Measurements from ENCODE around the gene MDC1. TPM values are rescaled to one million over a fixed set of nuclear protein-coding genes. Genes with fewer than 3 reads are reported as not detected.
A peak's percentile ranks its signal among the peaks of the same experiment; 100 is the strongest.

MDC1 gene
- total and polyA plus RNA-seq, 2 of the 13 experiments (the other 11 are each of a cell fraction or from before 2014, with no cell fraction given), result 8.4 to 14.0 TPM

DNA sequence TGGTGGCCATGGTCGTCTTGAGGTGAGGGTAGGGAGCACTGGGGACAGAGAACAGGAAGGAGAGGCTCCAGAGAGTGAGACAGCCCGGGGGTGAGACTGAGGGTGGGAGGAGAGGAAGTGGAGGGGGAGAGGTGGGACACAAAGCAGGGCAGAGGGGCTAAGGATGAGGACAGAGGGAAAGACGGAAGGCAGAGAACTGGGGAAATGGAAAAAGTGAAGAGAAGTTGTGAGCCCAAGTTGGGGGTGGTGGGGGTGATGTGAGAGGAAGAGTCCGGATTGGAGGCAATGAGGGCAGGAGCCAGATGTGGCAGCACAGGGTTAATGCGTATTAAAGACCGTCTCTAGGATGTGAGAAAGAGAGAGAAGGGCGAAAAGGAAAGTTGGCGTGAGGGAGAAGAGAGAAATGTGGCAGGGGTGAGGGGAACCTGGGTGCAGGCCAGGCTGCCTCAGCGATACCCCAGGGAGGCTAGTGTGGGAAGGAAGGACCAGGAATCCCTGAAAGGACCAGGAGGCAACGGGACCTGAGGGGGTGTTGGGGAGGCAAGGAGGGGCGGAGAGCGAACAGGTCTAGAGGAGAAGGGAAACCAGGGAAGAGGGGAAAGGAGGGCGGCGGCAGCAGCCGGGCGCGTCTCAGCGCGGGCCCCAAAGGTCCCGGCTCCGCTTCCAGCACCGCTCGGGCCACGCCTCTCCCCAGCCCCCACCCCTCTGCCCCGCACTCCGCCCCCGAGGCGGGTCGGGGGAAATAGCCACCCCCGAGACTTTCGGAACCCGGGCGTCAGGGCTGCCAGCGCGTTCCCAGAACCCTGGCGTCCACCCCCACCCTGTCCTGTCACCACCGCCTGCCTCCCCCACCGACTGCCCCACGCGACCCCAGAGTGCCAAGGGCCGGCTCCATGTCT is 30.8 kb downstream of the MDC1 start, which contains the start of gene PPP1R18 (continued):
- no peak for TF ChIP-seq TCF7 (IDR thresholded peaks at IDR 0.05; ENCODE audit: low read depth)

DNA sequence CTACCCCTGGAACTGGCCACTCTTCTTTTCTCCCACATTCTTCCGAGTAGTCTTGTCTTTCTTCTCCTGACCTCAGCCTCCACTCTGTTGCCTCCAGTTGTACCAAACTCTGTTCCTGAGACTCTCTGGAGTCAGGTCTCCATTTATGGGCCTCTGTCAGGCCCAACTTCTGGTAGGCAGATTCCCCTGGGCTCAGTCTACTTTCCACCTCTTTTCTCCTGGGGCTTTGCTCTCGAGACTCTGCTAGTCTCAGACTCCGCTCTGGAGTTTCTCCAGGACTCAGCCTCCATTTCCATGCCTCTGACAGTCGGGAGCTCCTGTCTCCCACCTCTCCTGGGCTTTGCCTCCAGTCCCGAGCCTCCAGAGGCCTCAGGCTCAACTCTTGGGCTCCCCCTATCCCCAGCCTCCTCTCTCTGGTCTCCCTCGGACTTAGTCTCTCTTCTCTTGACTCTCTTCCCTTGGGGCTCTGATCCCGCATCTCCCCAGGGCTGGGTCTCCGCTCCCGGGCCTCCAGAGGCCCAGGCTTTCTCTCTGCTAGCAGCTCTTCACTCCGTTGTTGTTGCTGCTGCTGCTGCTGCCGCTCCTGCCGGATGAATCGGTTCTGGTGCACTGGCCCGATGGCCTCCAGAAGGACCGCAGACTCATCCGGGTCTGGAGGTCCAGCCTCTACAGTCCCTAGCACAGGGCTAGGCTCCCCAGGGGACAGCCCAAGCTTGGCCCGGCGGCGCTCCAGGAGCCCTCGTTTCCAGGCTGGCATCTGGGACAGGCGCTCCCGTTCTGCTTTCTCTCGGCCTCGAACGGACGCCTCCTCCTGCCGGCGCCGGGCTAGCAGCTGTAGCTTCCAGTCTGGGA is 31.7 kb downstream of the MDC1 start:
- Histone ChIP-seq H4K20me1 (ENCODE audit: insufficient read depth, low read length) (no peaks in the 10 kb centered on the region), H2AFZ (ENCODE audit: low read length) (no peak overlapping the region), H3K27me3 (ENCODE audit: control insufficient read depth in 1 of 2, insufficient read depth in 2 of 2, low read length in 2 of 2) (no peaks in the 10 kb centered on the region), H3K4me1 (ENCODE audit: insufficient read depth, low read length) (peaks cover 71% of the 10 kb centered on the region), H3K79me2 (ENCODE audit: insufficient read depth, low read length) (no peaks in the 10 kb centered on the region), H3K4me2 (ENCODE audit: low read depth, low read length) (no peak overlapping the region; the same call in 1 of the 2 replicates), H3K36me3 (replicated peaks in 1 of 2; ENCODE audit: control insufficient read depth in 1 of 2, insufficient read depth in 2 of 2, low read length in 2 of 2) (no peaks in the 10 kb centered on the region), H3K9ac (ENCODE audit: insufficient read depth, low read depth, low read length) (no peak overlapping the region), H3K4me3 (replicated peaks in 1 of 3; ENCODE audit: insufficient read depth in 1 of 3, low read depth in 2 of 3, low read length in 3 of 3) (no peak overlapping the region; a peak in 1 of 6 replicates), H3K27ac (ENCODE audit: extremely low read length, insufficient read depth, low read length) (no peak overlapping the region), H3K9me3 (ENCODE audit: low read length) (no peaks in the 10 kb centered on the region)
- POLR2A ChIA-PET, result interaction anchor here (2.5 kb wide), 1 partner anchor 37 kb away, joined by 10 read pairs; no protein-coding TSS in a partner anchor
- intact Hi-C loops (cut with micrococcal nuclease; ENCODE audit: unreplicated experiment) (no loop called here), in situ Hi-C loops (cut with HindIII; ENCODE audit: extremely low pct_ligation_motif_present, low pct_unique_long_range_greater_than_20kb) (loop anchor here (25.0 kb wide), 1 partner anchor 402 kb away; no protein-coding TSS in a partner anchor)
- DNase-seq (ENCODE audit: low spot score), result no peak
- ATAC-seq, result no peak
- WGBS (ENCODE audit: low lambda C conversion rate), result 93% methylated on average over 29 of the region's 29 CpGs
- no TSS peak for BruUV-seq (replicated peaks)
- no peak for FAIRE-seq
- CTCF ChIA-PET (ENCODE audit: low intra/inter-chr PET ratio, low total read pairs), result interaction anchor here (1.0 kb wide), 1 partner anchor 37 kb away, joined by 4 read pairs; no protein-coding TSS in a partner anchor
- TF ChIP-seq ZNF263 (CRISPR knock-in tag; IDR thresholded peaks at IDR 0.05), result peak; percentile 5; the same call in 1 of the 2 replicates
- TF ChIP-seq, protein P1, sequence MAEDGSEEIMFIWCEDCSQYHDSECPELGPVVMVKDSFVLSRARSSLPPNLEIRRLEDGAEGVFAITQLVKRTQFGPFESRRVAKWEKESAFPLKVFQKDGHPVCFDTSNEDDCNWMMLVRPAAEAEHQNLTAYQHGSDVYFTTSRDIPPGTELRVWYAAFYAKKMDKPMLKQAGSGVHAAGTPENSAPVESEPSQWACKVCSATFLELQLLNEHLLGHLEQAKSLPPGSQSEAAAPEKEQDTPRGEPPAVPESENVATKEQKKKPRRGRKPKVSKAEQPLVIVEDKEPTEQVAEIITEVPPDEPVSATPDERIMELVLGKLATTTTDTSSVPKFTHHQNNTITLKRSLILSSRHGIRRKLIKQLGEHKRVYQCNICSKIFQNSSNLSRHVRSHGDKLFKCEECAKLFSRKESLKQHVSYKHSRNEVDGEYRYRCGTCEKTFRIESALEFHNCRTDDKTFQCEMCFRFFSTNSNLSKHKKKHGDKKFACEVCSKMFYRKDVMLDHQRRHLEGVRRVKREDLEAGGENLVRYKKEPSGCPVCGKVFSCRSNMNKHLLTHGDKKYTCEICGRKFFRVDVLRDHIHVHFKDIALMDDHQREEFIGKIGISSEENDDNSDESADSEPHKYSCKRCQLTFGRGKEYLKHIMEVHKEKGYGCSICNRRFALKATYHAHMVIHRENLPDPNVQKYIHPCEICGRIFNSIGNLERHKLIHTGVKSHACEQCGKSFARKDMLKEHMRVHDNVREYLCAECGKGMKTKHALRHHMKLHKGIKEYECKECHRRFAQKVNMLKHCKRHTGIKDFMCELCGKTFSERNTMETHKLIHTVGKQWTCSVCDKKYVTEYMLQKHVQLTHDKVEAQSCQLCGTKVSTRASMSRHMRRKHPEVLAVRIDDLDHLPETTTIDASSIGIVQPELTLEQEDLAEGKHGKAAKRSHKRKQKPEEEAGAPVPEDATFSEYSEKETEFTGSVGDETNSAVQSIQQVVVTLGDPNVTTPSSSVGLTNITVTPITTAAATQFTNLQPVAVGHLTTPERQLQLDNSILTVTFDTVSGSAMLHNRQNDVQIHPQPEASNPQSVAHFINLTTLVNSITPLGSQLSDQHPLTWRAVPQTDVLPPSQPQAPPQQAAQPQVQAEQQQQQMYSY (CRISPR knock-in tag; IDR thresholded peaks at IDR 0.05), result no peak
- TF ChIP-seq FOXC1 (CRISPR knock-in tag; IDR thresholded peaks at IDR 0.05; ENCODE audit: borderline replicate concordance), result no peak
- no peak for TF ChIP-seq RFX1 (IDR thresholded peaks at IDR 0.05)
- no peak for TF ChIP-seq ZNF333 (CRISPR knock-in tag; IDR thresholded peaks at IDR 0.05; ENCODE audit: borderline replicate concordance)
- TF ChIP-seq, protein P2, sequence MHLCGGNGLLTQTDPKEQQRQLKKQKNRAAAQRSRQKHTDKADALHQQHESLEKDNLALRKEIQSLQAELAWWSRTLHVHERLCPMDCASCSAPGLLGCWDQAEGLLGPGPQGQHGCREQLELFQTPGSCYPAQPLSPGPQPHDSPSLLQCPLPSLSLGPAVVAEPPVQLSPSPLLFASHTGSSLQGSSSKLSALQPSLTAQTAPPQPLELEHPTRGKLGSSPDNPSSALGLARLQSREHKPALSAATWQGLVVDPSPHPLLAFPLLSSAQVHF (CRISPR knock-in tag; IDR thresholded peaks at IDR 0.05), result peak; percentile 42; the same call in 1 of the 2 replicates
- TF ChIP-seq HNRNPUL1 (IDR thresholded peaks at IDR 0.05; ENCODE audit: low read depth, low read length), result no peak
- peak; percentile 33 for TF ChIP-seq PTBP1 (IDR thresholded peaks at IDR 0.05; ENCODE audit: low read depth, low read length, poor library complexity, severe bottlenecking)
- TF ChIP-seq MTA3 (CRISPR knock-in tag; IDR thresholded peaks at IDR 0.05), result no peak
- no peak for TF ChIP-seq MTA1 (CRISPR knock-in tag; IDR thresholded peaks at IDR 0.05; ENCODE audit: borderline replicate concordance)
- TF ChIP-seq, protein P3, sequence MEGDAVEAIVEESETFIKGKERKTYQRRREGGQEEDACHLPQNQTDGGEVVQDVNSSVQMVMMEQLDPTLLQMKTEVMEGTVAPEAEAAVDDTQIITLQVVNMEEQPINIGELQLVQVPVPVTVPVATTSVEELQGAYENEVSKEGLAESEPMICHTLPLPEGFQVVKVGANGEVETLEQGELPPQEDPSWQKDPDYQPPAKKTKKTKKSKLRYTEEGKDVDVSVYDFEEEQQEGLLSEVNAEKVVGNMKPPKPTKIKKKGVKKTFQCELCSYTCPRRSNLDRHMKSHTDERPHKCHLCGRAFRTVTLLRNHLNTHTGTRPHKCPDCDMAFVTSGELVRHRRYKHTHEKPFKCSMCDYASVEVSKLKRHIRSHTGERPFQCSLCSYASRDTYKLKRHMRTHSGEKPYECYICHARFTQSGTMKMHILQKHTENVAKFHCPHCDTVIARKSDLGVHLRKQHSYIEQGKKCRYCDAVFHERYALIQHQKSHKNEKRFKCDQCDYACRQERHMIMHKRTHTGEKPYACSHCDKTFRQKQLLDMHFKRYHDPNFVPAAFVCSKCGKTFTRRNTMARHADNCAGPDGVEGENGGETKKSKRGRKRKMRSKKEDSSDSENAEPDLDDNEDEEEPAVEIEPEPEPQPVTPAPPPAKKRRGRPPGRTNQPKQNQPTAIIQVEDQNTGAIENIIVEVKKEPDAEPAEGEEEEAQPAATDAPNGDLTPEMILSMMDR (CRISPR knock-in tag; IDR thresholded peaks at IDR 0.05), result 0 out of 2 replicates have a peak, but pooled peaks have one; percentile 16
- TF ChIP-seq ZNF224 (CRISPR knock-in tag; IDR thresholded peaks at IDR 0.05), result no peak

Data from HepG2 (cell line).